Stimulated activated CD4-positive, alpha-beta T cell treated with anti-CD3 and anti-CD28 coated beads, Interleukin-12 subunit alpha, Interleukin-12 subunit beta, amount 100 ng/mL, for 48 hours (primary cell): ENCODE data around the gene PLCB2.
A peak's percentile ranks its signal among the peaks of the same experiment; 100 is the strongest.

Source experiments
- DNase-seq, 3 donors: peaks; one replicate each; pipeline ENCODE4 v3.0.0-alpha.2; 2020; ENCODE audit warnings: low read depth in 2 of 3, low spot score in 1 of 3

The PLCB2 gene, protein sequence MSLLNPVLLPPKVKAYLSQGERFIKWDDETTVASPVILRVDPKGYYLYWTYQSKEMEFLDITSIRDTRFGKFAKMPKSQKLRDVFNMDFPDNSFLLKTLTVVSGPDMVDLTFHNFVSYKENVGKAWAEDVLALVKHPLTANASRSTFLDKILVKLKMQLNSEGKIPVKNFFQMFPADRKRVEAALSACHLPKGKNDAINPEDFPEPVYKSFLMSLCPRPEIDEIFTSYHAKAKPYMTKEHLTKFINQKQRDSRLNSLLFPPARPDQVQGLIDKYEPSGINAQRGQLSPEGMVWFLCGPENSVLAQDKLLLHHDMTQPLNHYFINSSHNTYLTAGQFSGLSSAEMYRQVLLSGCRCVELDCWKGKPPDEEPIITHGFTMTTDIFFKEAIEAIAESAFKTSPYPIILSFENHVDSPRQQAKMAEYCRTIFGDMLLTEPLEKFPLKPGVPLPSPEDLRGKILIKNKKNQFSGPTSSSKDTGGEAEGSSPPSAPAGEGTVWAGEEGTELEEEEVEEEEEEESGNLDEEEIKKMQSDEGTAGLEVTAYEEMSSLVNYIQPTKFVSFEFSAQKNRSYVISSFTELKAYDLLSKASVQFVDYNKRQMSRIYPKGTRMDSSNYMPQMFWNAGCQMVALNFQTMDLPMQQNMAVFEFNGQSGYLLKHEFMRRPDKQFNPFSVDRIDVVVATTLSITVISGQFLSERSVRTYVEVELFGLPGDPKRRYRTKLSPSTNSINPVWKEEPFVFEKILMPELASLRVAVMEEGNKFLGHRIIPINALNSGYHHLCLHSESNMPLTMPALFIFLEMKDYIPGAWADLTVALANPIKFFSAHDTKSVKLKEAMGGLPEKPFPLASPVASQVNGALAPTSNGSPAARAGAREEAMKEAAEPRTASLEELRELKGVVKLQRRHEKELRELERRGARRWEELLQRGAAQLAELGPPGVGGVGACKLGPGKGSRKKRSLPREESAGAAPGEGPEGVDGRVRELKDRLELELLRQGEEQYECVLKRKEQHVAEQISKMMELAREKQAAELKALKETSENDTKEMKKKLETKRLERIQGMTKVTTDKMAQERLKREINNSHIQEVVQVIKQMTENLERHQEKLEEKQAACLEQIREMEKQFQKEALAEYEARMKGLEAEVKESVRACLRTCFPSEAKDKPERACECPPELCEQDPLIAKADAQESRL

GRCh38 chr15:40307421-40308211, at the start of gene PLCB2:
Gene PLCB2 (minus strand): TSS chr15:40307935. CDS start chr15:40307672, 263 bp downstream.
- peak; percentile 50 to 58 (median 55) for DNase-seq

DNA sequence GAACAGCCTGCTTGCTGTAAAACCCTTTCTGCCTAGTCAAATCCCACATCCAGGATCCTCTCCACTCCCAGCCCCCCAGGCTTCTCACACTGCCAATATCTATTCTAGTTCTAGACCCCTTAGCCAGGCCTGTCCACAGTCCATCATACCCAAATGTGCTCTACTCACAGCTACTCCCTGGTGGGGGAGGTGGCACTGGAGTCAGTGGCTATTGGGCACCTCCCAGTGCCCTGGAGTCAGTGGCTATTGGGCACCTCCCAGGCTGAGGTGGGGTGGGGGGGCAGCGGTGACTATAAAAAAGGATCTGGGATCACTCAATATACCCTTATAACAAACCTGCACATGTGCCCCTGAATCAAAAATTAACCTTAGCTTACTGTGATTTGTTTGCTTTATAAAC, 49.5 kb upstream of the PLCB2 start:
- DNase-seq = no peak

- no peak for DNase-seq
Measured at GRCh38 chr15:40355976-40356585, 48.3 kb upstream of the PLCB2 start.

- DNase-seq = no peak
Measured at GRCh38 chr15:40354408-40355171, 46.9 kb upstream of the PLCB2 start.

DNA sequence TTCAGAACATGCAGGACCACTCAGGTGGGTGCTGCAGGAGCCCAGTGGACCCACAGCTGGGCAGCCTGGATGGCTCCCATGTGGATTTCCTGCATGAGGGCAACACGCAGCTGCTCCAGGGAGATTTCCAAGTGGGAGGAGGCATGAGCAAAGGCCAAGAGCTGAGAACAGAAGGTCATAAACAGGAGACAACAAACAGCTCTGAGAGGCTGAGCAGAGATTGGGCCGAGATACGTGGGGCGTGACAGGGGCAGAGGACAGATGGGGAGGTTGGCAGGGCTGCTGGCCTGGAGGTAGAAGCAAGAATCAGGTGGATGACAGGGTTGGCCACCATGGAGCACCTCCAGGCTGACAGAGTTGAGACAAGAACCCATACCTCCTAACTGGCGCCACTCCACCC, 46.0 kb upstream of the PLCB2 start:
- DNase-seq = no peak

GRCh38 chr15:40352281-40352901, 44.7 kb upstream of the PLCB2 start:
- DNase-seq = no peak

DNA sequence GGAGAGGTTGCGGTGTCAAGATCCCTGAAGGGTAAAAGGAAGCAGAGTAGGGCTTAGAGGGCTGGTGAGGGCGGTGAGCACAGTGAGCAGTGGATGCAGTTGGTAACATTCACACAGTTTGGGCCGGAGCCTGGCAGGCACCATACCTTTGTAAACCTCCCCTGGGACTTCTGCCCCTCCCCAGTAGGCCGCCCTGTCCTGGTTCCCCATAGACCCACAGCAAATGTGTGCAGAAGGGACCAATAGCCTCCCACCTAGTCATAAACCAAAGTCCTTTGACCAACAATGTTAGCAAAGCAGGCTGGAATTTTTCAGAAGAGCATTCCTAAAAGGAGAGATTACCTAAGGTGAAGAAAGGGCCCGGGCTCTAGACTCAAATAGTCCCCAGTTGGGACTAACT, 41.4 kb upstream of the PLCB2 start:
- no peak for DNase-seq

DNA sequence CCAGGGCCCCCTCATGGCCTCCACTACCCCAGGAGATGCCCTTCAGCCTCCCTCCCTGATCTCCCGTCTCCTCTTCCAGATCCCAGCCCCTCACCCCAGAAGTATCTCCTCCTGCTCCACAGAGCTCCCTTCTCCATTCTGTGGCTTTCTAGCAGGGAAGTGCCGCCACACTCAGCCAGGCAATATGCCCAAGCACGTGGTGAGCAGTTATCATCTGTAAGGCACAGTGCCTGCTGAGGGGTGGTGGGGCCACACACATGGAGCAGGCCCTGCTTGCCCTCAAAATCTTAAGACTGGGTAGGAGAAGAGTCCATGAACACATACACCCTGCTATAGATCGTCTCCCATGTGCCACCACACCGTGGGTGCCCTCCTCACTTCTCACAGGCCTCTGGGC, 40.7 kb upstream of the PLCB2 start:
- no peak for DNase-seq

- DNase-seq = no peak
Measured at GRCh38 chr15:40347559-40348473, 40.1 kb upstream of the PLCB2 start.

GRCh38 chr15:40346579-40347558, 39.1 kb upstream of the PLCB2 start:
- no peak for DNase-seq

DNA sequence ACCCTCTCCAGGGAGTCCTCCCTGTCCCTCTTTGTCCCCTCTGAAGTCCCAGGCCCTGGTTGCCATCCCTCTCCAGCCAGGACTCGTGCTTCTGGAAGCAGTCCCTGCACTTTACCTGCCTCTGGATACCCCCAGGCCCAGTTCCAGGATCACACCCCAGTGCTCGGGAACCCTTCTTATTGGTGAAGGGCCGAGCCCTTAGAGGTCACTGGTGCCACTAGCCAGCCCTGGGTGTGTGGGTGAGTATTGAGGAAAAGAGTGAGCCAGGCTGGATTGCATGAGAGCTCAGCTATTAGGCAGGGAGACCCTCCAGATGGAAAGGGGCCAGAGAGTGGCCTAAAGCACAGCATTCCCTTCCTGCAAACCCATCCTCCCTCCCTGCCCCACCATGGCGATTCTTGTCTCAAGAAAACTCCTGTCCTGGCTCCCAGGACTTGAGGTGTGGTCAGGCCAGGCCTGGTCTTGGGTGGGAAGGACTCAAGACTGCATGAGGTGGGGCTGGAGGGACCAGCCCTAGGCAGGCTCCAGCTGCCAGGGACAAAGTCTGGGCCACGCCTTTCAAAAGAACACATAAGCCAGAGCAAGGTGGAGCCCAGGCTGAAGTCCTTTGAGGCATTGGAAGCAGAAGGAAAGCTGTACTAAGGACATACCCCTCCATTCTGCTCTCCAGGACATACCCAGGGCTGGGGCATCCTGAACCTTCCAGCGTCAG, 38.3 kb upstream of the PLCB2 start:
- no peak for DNase-seq

GRCh38 chr15:40345225-40345866, 37.6 kb upstream of the PLCB2 start:
- DNase-seq = no peak

- peak; percentile 44 to 72 (median 54) for DNase-seq
Measured at GRCh38 chr15:40344631-40345120, 36.9 kb upstream of the PLCB2 start.

DNA sequence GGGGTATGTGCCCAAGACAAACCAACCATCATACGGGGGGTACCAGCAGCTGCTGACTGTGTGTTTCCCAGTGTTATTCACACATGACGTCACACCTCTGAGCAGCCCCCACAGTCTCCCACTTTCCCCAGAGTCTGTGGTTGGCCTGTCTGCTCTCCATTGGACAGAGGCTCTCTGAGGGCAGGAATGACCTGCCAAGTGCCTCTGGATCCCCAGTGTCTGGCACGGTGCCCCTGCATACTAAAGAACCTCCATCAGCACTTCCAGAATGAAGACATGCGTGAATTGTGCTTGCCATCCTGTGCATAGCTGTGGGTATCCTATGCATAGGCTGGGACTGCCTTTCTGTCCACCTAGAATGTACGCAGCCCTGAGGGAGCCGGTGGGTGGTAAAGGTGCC, 36.5 kb upstream of the PLCB2 start:
- DNase-seq = no peak

DNA sequence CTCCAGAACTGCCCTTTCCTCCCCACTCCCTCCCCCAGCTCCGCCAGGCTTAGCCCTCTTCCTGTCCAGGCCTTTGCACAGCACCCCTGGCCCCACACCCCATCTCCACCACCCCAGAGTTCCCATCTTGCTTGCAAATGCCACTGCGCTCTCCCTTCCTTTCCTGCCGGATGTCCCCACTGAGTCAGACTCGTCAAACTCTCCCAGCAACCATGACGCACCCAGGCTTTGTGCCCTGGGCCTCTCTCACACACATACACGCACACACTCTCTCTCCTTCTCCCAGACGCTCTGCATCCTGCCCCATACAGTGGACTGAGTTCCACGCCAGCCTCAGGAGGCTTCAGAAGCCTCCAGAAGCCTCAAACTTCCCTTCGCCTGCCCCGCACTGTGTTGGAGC, 35.8 kb upstream of the PLCB2 start:
- DNase-seq = no peak
